HFF-Myc (cell line): Measurements from ENCODE around the gene PROCR.
"Not testable (repeated sequence)": the region's sequence is repeated elsewhere in the genome, so short reads cannot be mapped to it uniquely, and the experiment has no call there.

Experiments
- DNase-seq: peaks from one replicate; pipeline ENCODE4 v3.0.0-alpha.2; 2011; ENCODE audit warnings: low read depth; ENCODE audit errors: extremely low read depth
- H3K4me3 ChIP-seq: replicated peaks from 2 replicates; pipeline ENCODE4 v1.5.1; 2011; ENCODE audit warnings: low read depth, mild to moderate bottlenecking, control low read depth, low read length
- TF ChIP-seq, protein P1 (sequence below): IDR thresholded peaks from 2 replicates; pipeline ENCODE4 v1.5.1; 2012; ENCODE audit warnings: mild to moderate bottlenecking, low read depth, low read length, control low read depth; ENCODE audit errors: missing control alignments

Gene PROCR

DNA sequence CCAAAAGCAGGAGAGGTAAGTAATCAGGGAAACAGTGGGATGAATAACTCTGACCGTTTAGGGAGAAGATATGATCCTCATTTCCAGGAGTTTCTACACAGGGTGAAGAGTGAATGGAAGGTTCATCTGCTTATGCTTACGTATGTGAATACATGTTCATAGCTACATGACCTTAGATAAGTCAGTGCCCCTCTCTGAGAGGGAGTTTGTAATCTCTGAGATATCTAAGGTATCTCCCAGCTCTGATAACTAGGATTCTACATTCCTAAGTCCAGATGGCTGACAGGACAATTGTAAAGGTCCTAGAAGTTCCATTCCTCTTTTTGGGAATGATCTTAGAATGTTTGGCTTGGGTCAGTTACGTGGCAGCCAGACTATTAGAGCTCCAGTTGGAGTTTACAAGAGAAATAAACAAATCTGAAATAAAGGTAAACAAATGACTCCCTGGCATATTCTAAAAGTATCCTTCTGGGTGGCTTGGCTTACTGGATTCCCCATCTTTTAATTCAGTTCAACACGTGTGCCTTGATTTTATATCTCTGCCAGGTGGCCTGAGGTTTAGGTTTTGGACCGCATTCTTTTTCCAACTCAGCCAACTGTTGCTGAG is 15.8 kb downstream of the PROCR start:
- DNase-seq, result no peak
- no peak overlapping the region for H3K4me3 ChIP-seq
- TF ChIP-seq, protein P1, sequence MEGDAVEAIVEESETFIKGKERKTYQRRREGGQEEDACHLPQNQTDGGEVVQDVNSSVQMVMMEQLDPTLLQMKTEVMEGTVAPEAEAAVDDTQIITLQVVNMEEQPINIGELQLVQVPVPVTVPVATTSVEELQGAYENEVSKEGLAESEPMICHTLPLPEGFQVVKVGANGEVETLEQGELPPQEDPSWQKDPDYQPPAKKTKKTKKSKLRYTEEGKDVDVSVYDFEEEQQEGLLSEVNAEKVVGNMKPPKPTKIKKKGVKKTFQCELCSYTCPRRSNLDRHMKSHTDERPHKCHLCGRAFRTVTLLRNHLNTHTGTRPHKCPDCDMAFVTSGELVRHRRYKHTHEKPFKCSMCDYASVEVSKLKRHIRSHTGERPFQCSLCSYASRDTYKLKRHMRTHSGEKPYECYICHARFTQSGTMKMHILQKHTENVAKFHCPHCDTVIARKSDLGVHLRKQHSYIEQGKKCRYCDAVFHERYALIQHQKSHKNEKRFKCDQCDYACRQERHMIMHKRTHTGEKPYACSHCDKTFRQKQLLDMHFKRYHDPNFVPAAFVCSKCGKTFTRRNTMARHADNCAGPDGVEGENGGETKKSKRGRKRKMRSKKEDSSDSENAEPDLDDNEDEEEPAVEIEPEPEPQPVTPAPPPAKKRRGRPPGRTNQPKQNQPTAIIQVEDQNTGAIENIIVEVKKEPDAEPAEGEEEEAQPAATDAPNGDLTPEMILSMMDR, result no peak

DNA sequence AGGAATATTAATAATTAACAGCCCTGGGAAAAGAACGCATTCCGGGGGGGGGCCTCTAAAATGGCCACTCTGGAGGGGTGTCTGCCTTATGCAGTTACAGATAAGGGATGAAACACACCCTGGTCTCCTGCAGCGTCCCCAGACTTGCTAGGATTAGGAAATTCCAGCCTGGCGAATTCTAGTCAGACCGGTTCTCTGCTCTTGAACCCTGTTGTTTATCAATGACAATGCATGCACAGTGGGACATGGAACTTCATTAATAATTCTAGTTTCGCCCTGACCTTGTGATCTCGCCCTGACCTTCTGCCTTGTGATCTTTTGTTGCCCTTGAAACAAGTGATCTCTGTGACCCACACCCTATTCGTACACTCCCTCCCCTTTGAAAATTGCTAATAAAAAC is 17.4 kb downstream of the PROCR start:
- DNase-seq, H3K4me3 ChIP-seq: not testable (repeated sequence)

DNA sequence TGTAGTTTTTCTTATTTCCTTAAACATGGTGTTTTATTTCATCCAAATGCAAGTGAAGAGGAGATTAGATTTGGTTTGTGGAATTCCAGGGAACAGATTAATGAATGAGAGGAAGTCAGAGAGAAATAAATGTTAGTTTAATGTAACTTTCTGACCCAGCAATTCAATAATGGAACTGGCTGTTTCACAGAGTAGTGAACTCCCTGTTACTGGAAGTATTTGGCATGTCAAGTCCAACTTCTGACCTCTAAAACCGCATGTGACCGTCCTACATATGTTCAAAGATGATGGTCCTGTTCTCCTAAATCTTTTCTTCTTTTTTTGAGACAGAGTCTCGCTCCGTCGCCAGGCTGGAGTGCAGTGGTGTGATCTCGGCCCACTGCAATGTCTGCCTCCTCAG is 18.7 kb downstream of the PROCR start:
- DNase-seq, result no peak
- TF ChIP-seq, protein P1, result no peak
- H3K4me3 ChIP-seq, result no peak overlapping the region

DNA sequence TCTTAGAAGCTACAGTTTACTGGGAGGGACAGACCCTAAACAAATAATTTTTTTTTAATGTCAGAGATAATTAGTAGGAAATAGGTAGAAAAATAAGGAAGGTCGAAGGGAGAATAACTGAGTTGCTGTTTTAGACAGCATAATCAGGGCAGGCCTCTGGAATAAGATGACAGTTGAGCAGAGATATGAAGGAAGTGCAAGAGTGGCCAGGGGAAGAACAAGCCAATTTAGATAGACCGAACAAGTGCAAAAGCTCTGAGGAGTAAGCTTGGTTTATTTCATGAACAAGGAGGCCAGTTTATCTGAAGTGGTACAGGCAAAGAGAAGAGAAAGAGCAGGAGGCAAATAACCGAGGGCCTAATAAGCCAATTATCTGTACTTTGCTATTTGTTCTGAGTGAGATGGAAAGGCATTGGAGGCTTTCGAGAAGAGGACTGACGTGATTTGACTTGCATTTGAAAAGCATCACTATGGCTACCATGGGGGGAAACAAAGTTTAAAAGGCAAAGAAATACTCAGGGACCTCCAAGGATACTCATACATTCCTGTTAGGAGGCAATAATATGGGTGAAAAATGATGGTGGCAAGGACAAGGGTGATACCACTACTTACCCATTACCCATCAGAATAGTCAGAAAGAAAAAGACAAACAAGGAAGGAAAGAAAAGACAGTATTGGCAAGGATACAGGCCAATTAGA is 19.7 kb downstream of the PROCR start:
- DNase-seq, result no peak
- TF ChIP-seq, protein P1, result no peak

DNA sequence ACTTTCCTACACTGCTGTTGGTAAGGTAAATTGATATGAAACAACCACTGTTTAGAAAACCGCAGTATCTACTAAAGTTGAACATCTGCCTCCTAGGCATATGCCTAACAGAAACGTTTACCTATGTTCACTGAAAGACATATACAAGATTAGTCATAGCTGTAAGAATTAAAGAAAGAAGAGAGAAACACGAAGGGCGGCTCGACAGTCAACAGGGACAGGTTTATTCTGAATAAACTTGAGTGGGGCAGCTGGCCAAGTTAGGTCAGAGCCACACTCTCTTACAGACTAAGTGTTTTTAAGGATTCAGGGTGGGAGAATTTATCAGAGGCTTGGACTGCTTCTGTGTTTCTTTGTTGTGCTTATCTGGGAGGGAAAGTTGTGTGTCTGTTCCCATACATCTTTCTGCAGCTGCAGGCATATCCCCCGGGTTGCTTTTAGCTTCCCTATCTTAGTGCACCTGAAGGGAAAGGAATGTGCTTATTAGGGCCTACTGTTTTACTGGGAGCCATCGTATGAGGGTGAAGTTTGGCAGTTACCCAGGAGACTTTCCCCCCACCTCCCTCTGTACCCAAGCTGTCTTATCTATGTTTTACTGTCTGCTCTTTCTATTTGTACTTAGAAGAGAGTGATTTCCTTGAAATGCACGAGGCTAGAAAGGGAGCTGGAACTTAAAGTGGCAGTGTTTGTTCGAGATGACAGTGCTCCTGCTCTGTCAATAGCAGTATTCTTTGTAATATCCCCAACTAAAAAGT is 20.4 kb downstream of the PROCR start:
- no peak overlapping the region for H3K4me3 ChIP-seq
- TF ChIP-seq, protein P1, result no peak
- no peak for DNase-seq

More for the DNA sequence above, 19.7 kb downstream of the PROCR start:
- H3K4me3 ChIP-seq, result no peak overlapping the region

DNA sequence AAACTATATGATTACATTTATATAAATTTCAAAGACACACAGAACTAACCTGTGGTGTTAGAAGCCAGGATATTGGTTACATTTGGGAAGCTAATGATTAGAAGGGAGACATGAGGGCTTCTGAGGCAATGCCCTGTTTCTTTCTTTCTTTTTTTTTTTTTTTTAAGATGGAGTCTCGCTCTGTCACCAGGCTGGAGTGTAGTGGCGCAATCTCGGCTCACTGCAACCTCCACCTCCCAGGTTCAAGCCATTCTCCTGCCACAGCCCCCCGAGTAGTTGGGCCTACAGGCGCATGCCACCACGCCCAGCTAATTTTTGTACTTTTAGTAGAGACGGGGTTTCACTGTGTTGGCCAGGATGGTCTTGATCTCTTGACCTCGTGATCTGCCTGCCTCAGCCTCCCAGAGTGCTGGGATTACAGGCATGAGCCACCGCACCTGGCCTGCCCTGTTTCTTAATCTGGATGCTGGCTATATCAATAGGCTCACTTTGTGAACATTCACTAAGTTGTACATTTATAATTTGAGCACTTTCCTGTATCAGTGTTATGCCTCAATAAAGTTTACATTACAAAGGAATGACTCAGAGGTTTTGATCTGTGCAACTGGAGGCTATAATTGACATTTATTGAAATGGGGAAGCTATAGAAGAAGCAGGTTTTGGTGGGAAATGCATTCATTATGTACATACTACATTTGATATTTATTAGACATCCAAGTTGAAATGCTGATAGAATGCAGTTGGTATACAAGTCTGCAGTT is 21.3 kb downstream of the PROCR start:
- not testable (repeated sequence) for H3K4me3 ChIP-seq, DNase-seq

DNA sequence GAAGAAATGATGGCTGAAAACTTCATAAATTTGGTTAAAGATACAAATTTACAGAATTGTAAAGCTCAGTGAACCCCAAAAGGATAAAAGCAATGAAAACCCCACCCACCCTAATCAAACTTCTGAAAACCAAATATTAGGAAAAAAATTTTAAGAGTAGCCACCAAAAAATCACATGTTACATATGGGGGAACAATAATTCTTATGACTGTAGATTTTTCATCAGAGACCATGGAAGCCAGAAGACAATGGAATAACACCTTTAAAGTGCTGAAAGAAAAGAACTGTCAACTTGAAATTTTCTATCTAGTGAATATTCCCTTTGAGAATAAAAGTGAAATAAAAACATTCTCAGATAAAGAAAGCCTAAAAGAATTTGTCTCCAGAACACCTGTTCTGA is 24.4 kb downstream of the PROCR start:
- no peak for DNase-seq
- TF ChIP-seq, protein P1, result no peak
- no peak overlapping the region for H3K4me3 ChIP-seq
